HG03175 (cell line): ENCODE data around the gene MPST.
A peak's percentile ranks its signal among the peaks of the same experiment; 100 is the strongest.

Experiments used
- ATAC-seq: cut with Tn5 transposase; IDR thresholded peaks from one replicate; pipeline ENCODE4 v1.9.1; 2021; ENCODE audit warnings: mild to moderate bottlenecking, moderate library complexity; ENCODE audit not compliant: unreplicated experiment

Gene MPST

DNA sequence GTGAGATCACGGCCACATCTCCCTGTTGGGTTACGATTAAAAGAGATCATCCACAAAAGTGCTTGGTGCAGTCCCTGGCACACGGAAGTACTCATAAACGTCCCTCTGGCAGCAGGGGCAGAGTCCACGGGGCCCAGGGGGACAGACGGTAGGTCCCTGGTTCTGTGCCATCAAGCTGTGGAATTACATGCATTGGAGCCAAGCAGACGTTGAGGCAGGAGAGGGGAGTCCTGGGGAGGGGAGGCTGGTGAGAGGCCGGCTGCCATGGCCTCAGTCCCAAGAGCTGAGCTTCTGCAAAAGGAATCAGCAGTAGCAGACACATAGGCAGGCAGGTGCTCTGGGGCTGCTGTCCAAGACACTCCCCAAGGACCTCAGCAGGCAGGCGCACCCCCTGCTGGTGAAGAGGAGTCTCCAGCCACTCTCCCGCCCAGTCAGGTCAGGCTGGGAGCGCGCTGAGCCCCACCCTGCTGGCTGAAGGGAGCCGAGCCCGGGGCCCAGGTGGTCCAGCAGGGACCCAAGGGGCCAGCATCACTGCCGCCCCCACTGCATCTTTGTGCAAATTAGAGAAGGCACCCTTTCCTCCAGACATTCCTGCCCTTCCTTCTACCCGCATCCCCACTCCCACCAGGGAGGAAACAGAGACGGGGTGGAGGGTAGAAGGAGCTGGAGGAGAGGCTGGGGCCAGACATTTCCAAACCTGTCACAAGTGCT, 24.4 kb downstream of the MPST start:
- ATAC-seq = peak; percentile 53

GRCh38 chr22:37044634-37045625, 25.4 kb downstream of the MPST start:
- no peak for ATAC-seq

DNA sequence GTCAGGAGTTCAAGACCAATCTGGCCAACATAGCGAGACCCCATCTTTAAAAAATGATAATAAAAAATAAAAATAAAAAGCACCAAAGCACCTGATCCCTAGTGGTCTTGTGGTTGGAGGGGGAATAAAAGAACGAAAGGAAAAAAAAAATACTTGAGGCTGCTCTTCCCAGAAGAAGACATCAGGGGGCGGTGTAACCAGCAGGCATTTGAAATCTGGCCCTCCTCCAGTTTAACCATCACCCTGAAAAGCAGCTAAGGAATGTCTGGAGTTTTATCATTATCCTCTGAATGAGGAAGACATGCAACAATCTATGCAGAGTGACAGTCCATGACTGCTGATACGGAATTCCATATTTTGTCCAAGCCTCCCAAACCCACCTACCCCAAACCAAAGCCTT, 26.4 kb downstream of the MPST start:
- ATAC-seq = no peak

DNA sequence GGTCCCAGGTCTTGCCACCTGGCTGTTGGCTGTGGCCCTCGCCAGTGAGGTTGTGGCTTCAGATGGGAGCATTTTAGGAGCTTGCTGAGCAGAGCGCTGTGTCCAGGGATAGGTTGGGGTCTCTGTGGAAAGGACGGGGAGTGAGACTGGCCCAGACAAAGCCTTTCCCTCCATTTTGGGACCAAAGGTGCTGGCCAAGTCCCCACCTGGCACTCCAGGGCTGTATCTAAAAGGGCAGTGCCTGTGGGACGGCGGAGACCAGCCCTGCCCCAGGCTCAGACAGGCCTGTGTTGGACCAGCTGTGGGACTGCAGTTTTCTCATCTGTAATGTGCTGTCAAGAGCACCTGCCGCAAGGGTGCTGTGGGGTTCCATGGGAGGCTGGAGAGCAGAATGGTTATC, 27.0 kb downstream of the MPST start:
- ATAC-seq = no peak

- no peak for ATAC-seq
These were observed 27.5 kb downstream of the MPST start for GRCh38 chr22:37047006-37047405.

- ATAC-seq = no peak
These were observed 28.6 kb downstream of the MPST start for GRCh38 chr22:37048133-37048532.

DNA sequence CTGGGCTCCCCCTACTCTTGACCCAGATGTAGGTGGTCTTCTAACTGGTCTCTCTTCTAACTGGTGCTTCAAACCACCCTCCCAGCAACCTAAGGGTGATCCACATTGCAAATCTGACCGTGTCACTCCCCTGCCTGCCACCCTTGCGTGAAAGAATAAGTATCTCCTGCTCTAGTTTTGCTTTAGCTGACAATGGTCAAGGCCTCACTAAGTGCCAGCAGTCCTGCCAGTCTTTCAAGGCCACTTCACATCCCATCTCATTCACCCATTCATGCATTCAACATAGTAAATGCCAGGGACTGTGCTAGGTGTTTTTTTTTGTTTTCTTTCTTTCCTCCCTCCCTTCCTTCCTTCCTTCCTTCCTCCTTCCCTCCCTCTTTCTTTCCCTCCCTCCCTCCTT, 29.7 kb downstream of the MPST start:
- ATAC-seq = no peak

DNA sequence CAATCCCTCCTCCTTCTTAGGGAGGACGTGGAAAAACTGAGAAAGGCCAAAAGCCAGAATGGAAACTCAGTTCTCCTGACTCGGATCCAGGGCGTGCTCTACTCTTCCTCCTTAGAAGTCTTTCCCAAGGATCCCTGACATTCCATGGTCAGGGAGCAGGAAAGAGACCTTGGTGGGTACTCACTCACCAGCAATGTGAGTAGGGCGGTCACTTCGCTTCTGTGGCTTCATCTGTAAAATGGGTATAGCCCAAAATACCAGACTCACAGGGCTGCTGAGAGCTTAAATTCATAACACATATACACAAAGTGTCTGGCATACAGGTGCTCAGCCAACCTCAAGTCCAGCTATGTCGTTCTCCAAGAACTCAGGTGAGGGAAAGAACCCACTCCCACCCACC, 31.4 kb downstream of the MPST start:
- ATAC-seq = no peak

DNA sequence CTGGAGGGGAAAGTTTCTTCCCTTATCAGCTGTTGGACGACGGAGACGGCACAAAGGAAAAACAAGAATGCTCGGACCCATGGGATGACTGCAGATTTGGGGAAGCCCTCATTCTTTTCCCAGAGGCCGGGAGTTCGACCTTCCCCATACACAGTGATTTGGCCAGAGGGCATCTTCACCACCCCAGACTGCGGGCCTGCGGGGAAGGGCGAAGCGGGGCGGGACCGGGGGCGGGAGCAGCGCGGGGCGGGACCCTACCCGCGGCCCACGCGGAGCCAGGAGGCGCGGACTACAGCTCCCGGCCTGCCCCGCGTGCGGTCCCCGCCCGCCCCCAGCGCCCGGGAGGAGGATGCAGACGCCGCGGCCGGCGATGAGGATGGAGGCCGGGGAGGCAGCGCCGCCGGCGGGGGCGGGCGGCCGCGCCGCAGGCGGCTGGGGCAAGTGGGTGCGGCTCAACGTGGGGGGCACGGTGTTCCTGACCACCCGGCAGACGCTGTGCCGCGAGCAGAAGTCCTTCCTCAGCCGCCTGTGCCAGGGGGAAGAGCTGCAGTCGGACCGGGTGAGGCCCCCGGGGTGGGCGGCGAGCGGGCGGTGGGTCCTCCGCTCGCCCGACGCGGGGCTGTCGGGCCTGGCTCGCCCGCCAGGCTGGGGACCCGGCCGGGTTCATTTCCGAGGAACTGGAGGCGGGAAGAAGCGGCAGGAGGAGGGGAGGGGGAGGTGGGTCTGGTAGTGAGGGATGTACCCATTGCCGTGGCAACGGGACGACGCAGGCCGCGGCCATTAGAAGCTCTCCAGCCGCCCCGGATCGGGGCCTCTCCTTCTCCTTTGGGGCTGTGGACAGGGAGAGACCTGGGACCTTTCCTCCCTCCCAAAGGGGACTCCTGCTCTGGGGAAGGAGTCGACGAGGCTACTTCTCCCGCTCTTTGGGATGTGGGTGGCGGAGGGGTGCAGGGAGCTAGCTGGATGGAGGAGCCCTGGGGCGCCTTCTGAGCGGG, 32.1 kb downstream of the MPST start, which contains the start of gene KCTD17:
KCTD17 (plus strand) TSS at position 352 of the 995 bp plus-strand sequence; CDS start at position 371, 19 bp downstream.
- peak; percentile 77 for ATAC-seq

DNA sequence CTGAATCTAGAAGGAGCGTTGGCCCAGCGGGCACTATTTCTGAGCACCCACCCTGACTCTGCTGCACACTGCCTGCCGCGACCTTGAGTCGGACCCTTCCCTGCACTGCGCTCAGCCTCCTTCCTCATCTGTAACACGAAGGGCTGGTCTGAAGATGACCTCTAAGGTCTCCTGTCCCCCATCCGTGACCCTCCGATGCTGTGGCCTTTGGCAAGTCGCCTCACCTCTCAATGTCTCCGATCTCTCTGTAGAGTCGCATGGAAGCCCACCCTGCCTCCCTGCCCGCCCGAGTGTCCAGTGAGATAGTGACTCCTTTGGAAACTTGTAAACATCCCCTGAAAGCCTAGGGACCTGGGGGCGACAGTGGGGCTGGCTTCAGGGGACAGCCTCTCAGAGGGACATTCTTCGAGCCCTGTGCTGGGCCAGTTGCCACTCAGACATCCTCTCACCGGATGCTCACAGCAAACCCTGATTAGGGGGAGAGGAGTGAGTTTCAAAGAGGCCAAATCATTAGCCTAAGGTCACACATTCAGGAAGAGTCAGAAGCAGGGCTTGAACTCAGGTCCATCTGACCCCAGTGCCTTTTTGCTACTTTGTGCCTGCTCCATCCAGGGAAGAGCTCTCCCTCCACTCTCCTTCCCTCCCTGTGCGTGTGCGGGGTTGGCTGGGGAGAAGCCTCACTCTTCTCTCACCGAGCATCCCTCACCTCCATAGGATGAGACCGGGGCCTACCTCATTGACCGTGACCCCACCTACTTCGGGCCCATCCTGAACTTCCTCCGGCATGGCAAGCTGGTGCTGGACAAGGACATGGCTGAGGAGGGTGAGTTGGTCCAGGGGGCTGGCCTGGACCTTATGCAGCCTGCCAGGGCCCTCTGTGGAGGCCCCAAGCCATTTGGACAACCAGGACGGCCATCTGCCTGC, 33.1 kb downstream of the MPST start:
- ATAC-seq = no peak

- no peak for ATAC-seq
These were observed 33.9 kb downstream of the MPST start for GRCh38 chr22:37053310-37054055.

GRCh38 chr22:37054056-37054395, 34.5 kb downstream of the MPST start:
- no peak for ATAC-seq

- no peak for ATAC-seq
These were observed 35.2 kb downstream of the MPST start for GRCh38 chr22:37054600-37055365.

DNA sequence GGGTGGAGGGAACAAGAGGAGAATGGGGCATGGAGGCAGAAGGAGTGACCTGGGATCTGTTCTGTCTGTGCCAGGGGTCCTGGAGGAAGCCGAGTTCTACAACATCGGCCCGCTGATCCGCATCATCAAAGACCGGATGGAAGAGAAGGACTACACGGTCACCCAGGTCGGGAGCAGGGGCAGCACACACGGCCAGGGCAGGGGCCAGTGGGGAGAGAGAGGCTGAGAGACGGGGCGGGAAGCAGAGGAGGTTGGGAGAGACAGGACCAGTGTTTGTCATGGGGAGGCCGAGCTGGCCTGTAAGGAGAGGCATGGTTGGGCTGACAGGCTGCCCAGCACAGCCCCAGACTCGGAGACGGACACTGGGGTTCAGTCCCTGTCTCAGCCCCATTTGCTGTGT, 36.7 kb downstream of the MPST start:
- no peak for ATAC-seq

- ATAC-seq = no peak
These were observed 37.7 kb downstream of the MPST start for GRCh38 chr22:37057226-37057625.

- ATAC-seq = no peak
These were observed 38.4 kb downstream of the MPST start for GRCh38 chr22:37057796-37058510.

DNA sequence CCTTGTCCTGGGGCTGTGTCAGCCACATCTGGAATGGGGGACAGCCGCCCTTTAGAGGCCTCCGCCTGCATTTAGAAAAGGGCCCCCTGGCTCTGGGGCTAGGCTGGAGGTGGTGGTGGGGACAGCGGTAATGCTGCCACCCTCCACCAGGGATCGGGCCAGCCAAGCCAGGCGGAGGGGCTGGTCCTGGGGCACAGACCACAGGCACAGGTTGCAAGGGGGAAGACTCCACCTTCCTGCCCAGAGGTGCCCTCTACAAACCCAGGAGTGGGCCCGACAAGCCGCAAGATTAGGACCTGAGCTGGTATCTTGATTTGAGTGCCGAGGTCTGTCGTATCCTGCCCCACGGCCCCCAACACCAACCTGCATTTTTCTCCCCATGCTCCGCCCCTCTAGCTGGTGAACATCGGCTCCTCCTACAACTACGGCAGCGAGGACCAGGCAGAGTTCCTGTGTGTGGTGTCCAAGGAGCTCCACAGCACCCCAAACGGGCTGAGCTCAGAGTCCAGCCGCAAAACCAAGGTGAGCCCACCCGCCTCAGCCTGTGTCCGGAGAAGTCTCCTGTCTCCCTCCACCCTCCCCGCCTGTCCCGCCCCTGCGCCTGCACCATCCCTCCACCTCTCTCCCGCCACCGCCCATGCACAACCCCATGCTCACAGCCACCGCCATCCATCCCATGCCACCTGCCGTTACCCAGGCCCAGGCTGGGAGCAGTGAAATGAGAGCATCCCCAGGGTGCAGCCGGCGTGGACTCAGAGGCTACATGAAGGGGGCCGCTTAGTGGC, 39.6 kb downstream of the MPST start:
- no peak for ATAC-seq
